SK-N-SH treated with all-trans-retinoic acid at 6 μM for 48 hours (cell line): ENCODE measurements around the gene SLC35B1.

Experiments
- ARNTL ChIP-seq: fragments of 450-650 bp; formaldehyde crosslinking; IDR thresholded peaks from 2 replicates; pipeline ENCODE4 v1.5.0; 2020; ENCODE audit warnings: low read depth, mild to moderate bottlenecking, moderate library complexity, borderline replicate concordance
- OSR1 ChIP-seq: fragments of 250-450 bp; sonication (Bioruptor Pico); IDR thresholded peaks from 2 replicates; pipeline ENCODE4 v1.8.0; 2022; ENCODE audit warnings: moderate library complexity, mild to moderate bottlenecking, inconsistent platforms
- POU6F1 ChIP-seq: fragments of 250-450 bp; sonication (Bioruptor Pico); IDR thresholded peaks from 2 replicates; pipeline ENCODE4 v1.8.0; 2021; ENCODE audit warnings: low read depth, mild to moderate bottlenecking, moderate library complexity, borderline replicate concordance
- PPARA ChIP-seq: fragments of 250-450 bp; sonication (Bioruptor Pico); IDR thresholded peaks from 2 replicates; pipeline ENCODE4 v1.5.0; 2020; ENCODE audit warnings: mild to moderate bottlenecking, borderline replicate concordance
- RARB ChIP-seq: fragments of 250-450 bp; sonication (Bioruptor Pico); IDR thresholded peaks from 2 replicates; pipeline ENCODE4 v1.8.0; 2021; ENCODE audit warnings: mild to moderate bottlenecking, moderate library complexity
- SNAI2 ChIP-seq: fragments of 250-450 bp; sonication (Bioruptor Pico); IDR thresholded peaks from 2 replicates; pipeline ENCODE4 v1.5.0; 2020; ENCODE audit warnings: mild to moderate bottlenecking, moderate library complexity
- ZC3H10 ChIP-seq: fragments of 250-450 bp; sonication (Bioruptor Pico); IDR thresholded peaks from 2 replicates; pipeline ENCODE4 v1.5.1; 2021; ENCODE audit warnings: mild to moderate bottlenecking, moderate library complexity
- ZFP3 ChIP-seq: fragments of 250-450 bp; sonication (Bioruptor Pico); IDR thresholded peaks from 2 replicates; pipeline ENCODE4 v1.5.0; 2020; ENCODE audit warnings: mild to moderate bottlenecking, moderate library complexity
- ZFP30 ChIP-seq: fragments of 450-650 bp; formaldehyde crosslinking; IDR thresholded peaks from 2 replicates; pipeline ENCODE4 v1.5.0; 2022; ENCODE audit warnings: mild to moderate bottlenecking, moderate library complexity
- ZNF8 ChIP-seq: fragments of 450-650 bp; formaldehyde crosslinking; IDR thresholded peaks from 2 replicates; pipeline ENCODE4 v1.5.0; 2020; ENCODE audit warnings: mild to moderate bottlenecking, moderate library complexity
- TF ChIP-seq, protein P1 (sequence below): fragments of 250-450 bp; sonication (Bioruptor Pico); IDR thresholded peaks from 2 replicates; pipeline ENCODE4 v1.5.1; 2021; ENCODE audit warnings: mild to moderate bottlenecking, moderate library complexity
- TF ChIP-seq, protein P2 (sequence below): fragments of 250-450 bp; sonication (Bioruptor Pico); IDR thresholded peaks from 2 replicates; pipeline ENCODE4 v1.5.1; 2020; ENCODE audit warnings: low read depth, mild to moderate bottlenecking, moderate library complexity
- TF ChIP-seq, protein P3 (sequence below): fragments of 250-450 bp; sonication (Bioruptor Pico); IDR thresholded peaks from 2 replicates; pipeline ENCODE4 v1.8.0; 2020; ENCODE audit warnings: mild to moderate bottlenecking, moderate library complexity, borderline replicate concordance

- no peak for TF ChIP-seq ZFP3 (CRISPR knock-in tag)
- TF ChIP-seq SNAI2: no peak
- no peak for TF ChIP-seq PPARA
- no peak for TF ChIP-seq ARNTL
- TF ChIP-seq, protein P1, sequence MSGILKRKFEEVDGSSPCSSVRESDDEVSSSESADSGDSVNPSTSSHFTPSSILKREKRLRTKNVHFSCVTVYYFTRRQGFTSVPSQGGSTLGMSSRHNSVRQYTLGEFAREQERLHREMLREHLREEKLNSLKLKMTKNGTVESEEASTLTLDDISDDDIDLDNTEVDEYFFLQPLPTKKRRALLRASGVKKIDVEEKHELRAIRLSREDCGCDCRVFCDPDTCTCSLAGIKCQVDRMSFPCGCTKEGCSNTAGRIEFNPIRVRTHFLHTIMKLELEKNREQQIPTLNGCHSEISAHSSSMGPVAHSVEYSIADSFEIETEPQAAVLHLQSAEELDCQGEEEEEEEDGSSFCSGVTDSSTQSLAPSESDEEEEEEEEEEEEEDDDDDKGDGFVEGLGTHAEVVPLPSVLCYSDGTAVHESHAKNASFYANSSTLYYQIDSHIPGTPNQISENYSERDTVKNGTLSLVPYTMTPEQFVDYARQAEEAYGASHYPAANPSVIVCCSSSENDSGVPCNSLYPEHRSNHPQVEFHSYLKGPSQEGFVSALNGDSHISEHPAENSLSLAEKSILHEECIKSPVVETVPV (CRISPR knock-in tag): no peak
- no peak for TF ChIP-seq ZNF8 (CRISPR knock-in tag)
- TF ChIP-seq, protein P2, sequence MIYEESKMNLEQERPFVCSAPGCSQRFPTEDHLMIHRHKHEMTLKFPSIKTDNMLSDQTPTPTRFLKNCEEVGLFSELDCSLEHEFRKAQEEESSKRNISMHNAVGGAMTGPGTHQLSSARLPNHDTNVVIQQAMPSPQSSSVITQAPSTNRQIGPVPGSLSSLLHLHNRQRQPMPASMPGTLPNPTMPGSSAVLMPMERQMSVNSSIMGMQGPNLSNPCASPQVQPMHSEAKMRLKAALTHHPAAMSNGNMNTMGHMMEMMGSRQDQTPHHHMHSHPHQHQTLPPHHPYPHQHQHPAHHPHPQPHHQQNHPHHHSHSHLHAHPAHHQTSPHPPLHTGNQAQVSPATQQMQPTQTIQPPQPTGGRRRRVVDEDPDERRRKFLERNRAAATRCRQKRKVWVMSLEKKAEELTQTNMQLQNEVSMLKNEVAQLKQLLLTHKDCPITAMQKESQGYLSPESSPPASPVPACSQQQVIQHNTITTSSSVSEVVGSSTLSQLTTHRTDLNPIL: no peak
- TF ChIP-seq ZFP30 (CRISPR knock-in tag): no peak
- TF ChIP-seq RARB (CRISPR knock-in tag): no peak
- TF ChIP-seq, protein P3, sequence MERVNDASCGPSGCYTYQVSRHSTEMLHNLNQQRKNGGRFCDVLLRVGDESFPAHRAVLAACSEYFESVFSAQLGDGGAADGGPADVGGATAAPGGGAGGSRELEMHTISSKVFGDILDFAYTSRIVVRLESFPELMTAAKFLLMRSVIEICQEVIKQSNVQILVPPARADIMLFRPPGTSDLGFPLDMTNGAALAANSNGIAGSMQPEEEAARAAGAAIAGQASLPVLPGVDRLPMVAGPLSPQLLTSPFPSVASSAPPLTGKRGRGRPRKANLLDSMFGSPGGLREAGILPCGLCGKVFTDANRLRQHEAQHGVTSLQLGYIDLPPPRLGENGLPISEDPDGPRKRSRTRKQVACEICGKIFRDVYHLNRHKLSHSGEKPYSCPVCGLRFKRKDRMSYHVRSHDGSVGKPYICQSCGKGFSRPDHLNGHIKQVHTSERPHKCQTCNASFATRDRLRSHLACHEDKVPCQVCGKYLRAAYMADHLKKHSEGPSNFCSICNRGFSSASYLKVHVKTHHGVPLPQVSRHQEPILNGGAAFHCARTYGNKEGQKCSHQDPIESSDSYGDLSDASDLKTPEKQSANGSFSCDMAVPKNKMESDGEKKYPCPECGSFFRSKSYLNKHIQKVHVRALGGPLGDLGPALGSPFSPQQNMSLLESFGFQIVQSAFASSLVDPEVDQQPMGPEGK: no peak
- no peak for TF ChIP-seq OSR1 (CRISPR knock-in tag)
- no peak for TF ChIP-seq POU6F1
- no peak for TF ChIP-seq ZC3H10 (CRISPR knock-in tag)
These were observed 17.8 kb upstream of the SLC35B1 start for GRCh38 chr17:49725452-49726130.
